ENCODE results near the gene CELF4.

CELF4 gene

GRCh38 chr18:37210781-37211180, 354.8 kb downstream of the CELF4 start:
- ATAC-seq (no peak), DNase-seq (no peak)

- no peak for ATAC-seq
- no peak for DNase-seq
These were observed 358.3 kb downstream of the CELF4 start for GRCh38 chr18:37207343-37207742.

GRCh38 chr18:37199741-37200140, 365.9 kb downstream of the CELF4 start:
- no peak for ATAC-seq
- no peak for DNase-seq
